DMS114 treated with DMSO at 0.1 percent for 48 hours (cell line): ENCODE results near the gene ABCA12.

Source experiments
- DNase-seq: peaks from one replicate; lab custom pipeline; 2025; ENCODE audit not compliant: unreplicated experiment; lab: John Stamatoyannopoulos, UW

Gene ABCA12

GRCh38 chr2:214966420-214966819, 172.0 kb downstream of the ABCA12 start:
- no peak for DNase-seq

GRCh38 chr2:214960677-214961076, 177.7 kb downstream of the ABCA12 start:
- no peak for DNase-seq

- DNase-seq: no peak
Measured at GRCh38 chr2:214946949-214947348, 191.5 kb downstream of the ABCA12 start.

GRCh38 chr2:214934006-214934405, 204.4 kb downstream of the ABCA12 start:
- DNase-seq: no peak

- no peak for DNase-seq
Measured at GRCh38 chr2:214904634-214905033, 233.8 kb downstream of the ABCA12 start.

GRCh38 chr2:214904176-214904575, 234.2 kb downstream of the ABCA12 start:
- DNase-seq: no peak

GRCh38 chr2:214902286-214902685, 236.1 kb downstream of the ABCA12 start:
- DNase-seq: no peak

- no peak for DNase-seq
Measured at GRCh38 chr2:214899751-214900150, 238.7 kb downstream of the ABCA12 start.

GRCh38 chr2:214896274-214896673, 242.2 kb downstream of the ABCA12 start:
- DNase-seq: no peak

- DNase-seq: no peak
Measured at GRCh38 chr2:214895469-214895868, 243.0 kb downstream of the ABCA12 start.

- DNase-seq: no peak
Measured at GRCh38 chr2:214889301-214889700, 249.1 kb downstream of the ABCA12 start.

- no peak for DNase-seq
Measured at GRCh38 chr2:214881647-214882202, 256.7 kb downstream of the ABCA12 start.
